Measurements from ENCODE around the gene ANP32E. TPM values are rescaled to one million over a fixed set of nuclear protein-coding genes. Genes with fewer than 3 reads are reported as not detected.

ANP32E gene
- total and polyA plus RNA-seq, 2 of the 8 experiments (the other 6 are each of a cell fraction or from before 2014, with no cell fraction given), result 20.7 to 123 TPM

DNA sequence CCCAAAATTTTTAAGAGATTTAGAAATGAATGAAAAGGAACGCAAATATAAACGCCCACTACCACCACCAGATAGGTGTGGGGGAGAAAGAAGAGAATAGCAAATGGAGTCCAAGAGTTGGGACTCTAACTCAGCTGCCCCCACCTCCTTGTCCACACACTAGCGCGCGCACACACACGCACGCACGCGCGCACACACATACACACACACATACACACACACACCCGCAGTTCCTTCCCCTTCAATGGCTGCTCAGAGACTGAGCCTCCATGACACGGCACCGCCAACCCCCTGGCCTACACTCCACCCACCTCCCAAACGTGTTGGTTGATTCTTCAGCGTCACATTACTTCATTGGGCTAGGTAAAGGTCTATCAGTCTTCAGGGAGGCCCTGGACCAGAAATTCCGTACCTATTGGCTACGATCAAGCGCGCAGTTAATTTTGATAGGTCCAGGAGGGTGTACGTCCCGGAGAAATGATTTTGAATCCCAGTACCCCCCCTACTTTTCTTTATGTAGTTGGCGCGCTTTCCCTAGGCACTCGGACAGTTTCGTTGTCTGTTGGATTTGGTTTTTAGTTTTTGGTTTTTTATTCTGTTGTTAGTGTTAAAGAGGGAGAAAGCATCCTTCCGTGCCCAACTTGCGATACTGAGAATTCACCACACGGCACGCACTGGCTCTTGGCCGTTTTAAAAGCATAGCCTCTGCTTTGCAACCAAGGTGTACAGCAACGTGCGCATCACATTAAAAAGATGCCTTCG lies at the start of gene ANP32E (continued):
- TF ChIP-seq TAF1 (IDR thresholded peaks at IDR 0.05; ENCODE audit: low read depth, low read length) (peak; percentile 100), JUND (IDR thresholded peaks at IDR 0.05; ENCODE audit: low read length) (no peak), SIN3A (conservative IDR thresholded peaks at IDR 0.05 in 1 of 2, IDR thresholded peaks at IDR 0.05 in 1 of 2; ENCODE audit: low read depth in 1 of 2, low read length in 2 of 2) (0 out of 4 replicates have a peak, but pooled peaks of 1 of the 2 experiments have one; percentile 46), MAX (IDR thresholded peaks at IDR 0.05) (peak; percentile 83), BACH1 (IDR thresholded peaks at IDR 0.05; ENCODE audit: low read length) (no peak), POLR2AphosphoS5 (IDR thresholded peaks at IDR 0.05; ENCODE audit: low read depth, low read length) (peak; percentile 94), TAF7 (optimal IDR thresholded peaks at IDR 0.05; ENCODE audit: borderline replicate concordance, low read depth, low read length) (peak; percentile 99), YY1 (IDR thresholded peaks at IDR 0.05; ENCODE audit: low read depth, low read length) (peak; percentile 90), GTF2F1 (IDR thresholded peaks at IDR 0.05; ENCODE audit: borderline replicate concordance, low read depth, low read length) (peak; percentile 71)
- TF ChIP-seq, protein P1, sequence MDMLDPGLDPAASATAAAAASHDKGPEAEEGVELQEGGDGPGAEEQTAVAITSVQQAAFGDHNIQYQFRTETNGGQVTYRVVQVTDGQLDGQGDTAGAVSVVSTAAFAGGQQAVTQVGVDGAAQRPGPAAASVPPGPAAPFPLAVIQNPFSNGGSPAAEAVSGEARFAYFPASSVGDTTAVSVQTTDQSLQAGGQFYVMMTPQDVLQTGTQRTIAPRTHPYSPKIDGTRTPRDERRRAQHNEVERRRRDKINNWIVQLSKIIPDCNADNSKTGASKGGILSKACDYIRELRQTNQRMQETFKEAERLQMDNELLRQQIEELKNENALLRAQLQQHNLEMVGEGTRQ (IDR thresholded peaks at IDR 0.05; ENCODE audit: low read length), result no peak

Measured in H1 (cell line).